IPS-18a (cell line): Measurements from ENCODE around the gene ZMAT5.

Experiments used
- H3K27ac ChIP-seq: one replicate; pipeline ENCODE4 v1.5.1; 2013; ENCODE audit warnings: low read length
- H3K27me3 ChIP-seq: one replicate; pipeline ENCODE4 v1.6.1; 2013; ENCODE audit warnings: mild to moderate bottlenecking, low read length; ENCODE audit not compliant: control insufficient read depth, insufficient read depth
- H3K36me3 ChIP-seq: one replicate; pipeline ENCODE4 v1.6.1; 2013; ENCODE audit warnings: low read depth, low read length; ENCODE audit not compliant: control insufficient read depth
- H3K4me1 ChIP-seq: one replicate; pipeline ENCODE4 v1.6.1; 2013; ENCODE audit warnings: low read depth, low read length; ENCODE audit not compliant: control insufficient read depth
- H3K4me3 ChIP-seq: one replicate; pipeline ENCODE4 v1.5.1; 2013; ENCODE audit warnings: low read length
- H3K9ac ChIP-seq: one replicate; pipeline ENCODE4 v1.6.1; 2013; ENCODE audit warnings: mild to moderate bottlenecking, low read length, moderate library complexity
- H3K9me3 ChIP-seq: one replicate; pipeline ENCODE4 v1.6.1; 2013; ENCODE audit warnings: low read depth, low read length; ENCODE audit not compliant: control insufficient read depth

The ZMAT5 gene

GRCh38 chr22:29786031-29786430, 19.2 kb upstream of the ZMAT5 start:
- Histone ChIP-seq H3K36me3 (peaks cover 20% of the 10 kb centered on the region), H3K27ac (no peak overlapping the region), H3K4me3 (no peak overlapping the region), H3K9me3 (no peaks in the 10 kb centered on the region), H3K27me3 (no peaks in the 10 kb centered on the region), H3K9ac (no peak overlapping the region), H3K4me1 (no peaks in the 10 kb centered on the region)

DNA sequence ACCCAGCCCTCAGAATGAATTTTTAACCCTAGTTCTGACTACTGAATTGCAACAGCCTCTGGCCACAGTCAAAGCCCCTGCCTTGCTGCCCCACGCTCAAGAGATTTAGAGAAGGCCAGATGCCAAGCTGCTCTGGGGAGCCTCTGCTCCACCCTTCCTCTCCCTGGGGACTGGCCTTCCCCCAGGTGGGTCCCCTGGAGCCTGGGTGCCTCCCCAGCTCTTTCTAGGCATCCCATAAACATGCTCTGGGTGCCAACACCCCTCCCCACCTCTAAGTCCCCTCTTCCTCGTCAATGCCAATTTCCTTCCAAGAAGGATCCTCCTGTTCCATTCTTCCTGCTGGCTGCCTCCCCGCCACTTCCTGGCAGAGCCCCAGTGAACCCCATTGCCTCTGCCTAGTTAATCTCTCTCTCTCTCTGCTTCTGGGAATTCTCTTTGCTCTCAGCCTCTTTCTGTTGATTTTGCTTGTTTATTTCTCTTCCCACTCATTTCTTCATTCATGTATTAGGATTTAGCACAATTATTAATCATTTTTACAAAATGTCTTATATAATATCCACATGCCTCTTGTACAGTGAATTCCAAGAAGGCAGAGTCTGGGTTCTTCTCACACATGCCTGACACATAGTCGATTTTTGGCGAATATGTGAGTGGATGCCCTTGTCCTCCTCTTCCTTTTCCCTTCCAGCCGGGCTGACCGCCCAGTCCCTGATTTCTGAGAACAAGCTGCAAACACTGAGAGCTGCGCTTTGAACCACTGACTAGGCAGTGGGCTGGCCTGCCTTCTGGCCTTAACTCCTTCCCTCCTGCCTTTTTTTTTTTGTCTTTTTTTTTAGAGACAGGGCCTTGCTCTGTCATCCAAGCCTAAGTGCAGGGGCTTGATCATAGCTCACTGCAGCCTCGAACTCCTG, 17.9 kb upstream of the ZMAT5 start:
- Histone ChIP-seq H3K4me1 (no peaks in the 10 kb centered on the region), H3K36me3 (peaks cover 15% of the 10 kb centered on the region), H3K27ac (no peak overlapping the region), H3K27me3 (no peaks in the 10 kb centered on the region), H3K9me3 (no peaks in the 10 kb centered on the region), H3K9ac (no peak overlapping the region), H3K4me3 (no peak overlapping the region)

- no peaks in the 10 kb centered on the region for H3K4me1 ChIP-seq
- H3K4me3 ChIP-seq = no peak overlapping the region
- no peaks in the 10 kb centered on the region for H3K27me3 ChIP-seq
- H3K27ac ChIP-seq = no peak overlapping the region
- no peak overlapping the region for H3K9ac ChIP-seq
- no peaks in the 10 kb centered on the region for H3K36me3 ChIP-seq
- no peaks in the 10 kb centered on the region for H3K9me3 ChIP-seq
Measured at GRCh38 chr22:29782061-29782845, 15.4 kb upstream of the ZMAT5 start.

DNA sequence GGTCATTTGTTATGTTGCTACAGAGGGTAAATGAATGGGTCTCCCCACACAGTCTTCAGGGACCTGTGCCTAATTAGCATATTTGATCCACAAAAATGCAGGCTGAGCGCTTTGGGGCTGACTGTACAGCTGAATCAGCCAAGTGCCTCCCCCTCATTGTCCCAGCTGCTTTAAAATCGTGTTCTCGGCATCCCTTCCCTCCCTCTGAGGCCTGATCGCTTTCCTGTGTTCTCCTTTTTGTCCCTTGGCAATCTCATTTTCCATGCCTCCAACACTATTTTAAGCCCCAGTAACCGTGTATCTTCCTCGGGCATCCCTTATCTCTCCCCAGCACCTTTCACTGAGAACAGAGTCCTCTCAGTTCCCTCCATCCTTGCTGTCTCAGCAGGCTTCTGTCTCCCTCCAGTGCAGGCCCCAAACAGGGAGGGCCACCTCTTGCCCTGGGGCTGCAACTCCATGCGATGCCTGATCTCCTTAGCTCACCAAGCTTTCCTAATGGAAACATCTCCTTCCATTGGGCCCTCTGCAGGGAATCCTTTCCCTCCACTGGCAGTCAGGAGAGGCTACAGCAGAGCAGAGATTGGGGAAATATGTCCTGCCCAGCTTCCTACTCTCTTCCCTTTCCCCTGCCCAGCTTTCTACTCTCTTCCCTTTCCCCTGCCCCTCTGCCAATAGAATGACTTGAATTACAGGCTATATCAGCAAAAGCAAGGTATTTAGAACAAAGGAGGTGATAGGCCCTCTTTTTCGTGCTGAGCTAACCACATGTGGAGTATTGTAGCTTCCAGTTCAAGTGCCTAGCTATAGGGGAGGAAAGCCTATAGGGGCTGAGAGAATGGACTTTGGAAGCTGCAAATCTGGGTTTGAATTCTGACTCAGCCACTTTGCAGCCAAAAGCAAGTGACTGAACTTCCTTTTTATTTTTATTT, 14.2 kb upstream of the ZMAT5 start:
- Histone ChIP-seq H3K9me3 (no peaks in the 10 kb centered on the region), H3K36me3 (no peaks in the 10 kb centered on the region), H3K27me3 (no peaks in the 10 kb centered on the region), H3K4me1 (no peaks in the 10 kb centered on the region), H3K9ac (no peak overlapping the region), H3K27ac (no peak overlapping the region), H3K4me3 (no peak overlapping the region)

DNA sequence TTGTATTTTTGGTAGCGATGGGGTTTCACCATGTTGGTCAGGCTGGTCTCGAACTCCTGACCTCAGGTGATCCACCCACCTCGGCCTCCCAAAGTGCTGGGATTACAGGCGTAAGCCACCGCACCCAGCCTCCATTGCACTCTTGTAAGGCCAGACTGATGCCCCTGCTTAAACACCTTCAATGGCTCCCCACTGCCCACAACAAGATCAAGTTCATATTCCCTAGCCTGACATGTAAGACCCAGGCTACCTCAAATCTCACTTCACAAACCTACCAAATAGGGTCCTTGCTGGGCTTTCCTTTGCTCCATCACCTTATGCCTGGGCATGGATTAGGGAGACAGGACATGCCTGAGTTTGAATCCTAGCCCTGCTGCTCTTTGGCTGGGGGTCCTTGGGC, 13.4 kb upstream of the ZMAT5 start:
- Histone ChIP-seq H3K4me3 (no peak overlapping the region), H3K27me3 (no peaks in the 10 kb centered on the region), H3K9me3 (no peaks in the 10 kb centered on the region), H3K27ac (no peak overlapping the region), H3K36me3 (no peaks in the 10 kb centered on the region), H3K4me1 (no peaks in the 10 kb centered on the region), H3K9ac (no peak overlapping the region)

GRCh38 chr22:29773233-29773632, 6.4 kb upstream of the ZMAT5 start:
- Histone ChIP-seq H3K36me3 (peaks cover 24% of the 10 kb centered on the region), H3K27ac (no peak overlapping the region), H3K9ac (no peak overlapping the region), H3K4me1 (peaks cover 1% of the 10 kb centered on the region), H3K9me3 (no peaks in the 10 kb centered on the region), H3K27me3 (no peaks in the 10 kb centered on the region), H3K4me3 (no peak overlapping the region)

DNA sequence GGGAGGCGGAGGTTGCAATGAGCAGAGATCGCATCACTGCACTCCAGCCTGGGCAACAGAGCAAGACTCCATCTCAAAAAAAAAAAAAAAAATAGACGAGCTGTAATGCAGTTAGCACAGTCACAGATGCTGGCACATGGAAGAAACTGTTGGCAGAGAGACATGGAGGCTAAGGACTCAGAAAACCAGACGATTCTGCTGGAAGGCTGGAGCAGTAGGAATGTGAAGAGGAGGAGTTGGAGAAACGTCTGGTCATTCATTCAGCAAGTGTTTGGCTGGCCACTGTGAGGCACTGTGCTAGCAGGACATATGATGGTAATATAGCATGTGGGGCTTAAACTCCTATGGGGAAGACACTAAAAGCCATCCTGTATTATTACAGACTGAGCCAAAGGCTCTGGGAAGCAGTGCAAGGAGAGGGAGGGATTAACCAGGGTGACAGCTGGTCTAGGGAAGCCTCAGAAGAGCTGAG, 5.4 kb upstream of the ZMAT5 start:
- H3K4me3 ChIP-seq = no peak overlapping the region
- H3K9ac ChIP-seq = no peak overlapping the region
- peaks cover 4% of the 10 kb centered on the region for H3K4me1 ChIP-seq
- peaks cover 24% of the 10 kb centered on the region for H3K36me3 ChIP-seq
- no peaks in the 10 kb centered on the region for H3K9me3 ChIP-seq
- no peak overlapping the region for H3K27ac ChIP-seq
- no peaks in the 10 kb centered on the region for H3K27me3 ChIP-seq

DNA sequence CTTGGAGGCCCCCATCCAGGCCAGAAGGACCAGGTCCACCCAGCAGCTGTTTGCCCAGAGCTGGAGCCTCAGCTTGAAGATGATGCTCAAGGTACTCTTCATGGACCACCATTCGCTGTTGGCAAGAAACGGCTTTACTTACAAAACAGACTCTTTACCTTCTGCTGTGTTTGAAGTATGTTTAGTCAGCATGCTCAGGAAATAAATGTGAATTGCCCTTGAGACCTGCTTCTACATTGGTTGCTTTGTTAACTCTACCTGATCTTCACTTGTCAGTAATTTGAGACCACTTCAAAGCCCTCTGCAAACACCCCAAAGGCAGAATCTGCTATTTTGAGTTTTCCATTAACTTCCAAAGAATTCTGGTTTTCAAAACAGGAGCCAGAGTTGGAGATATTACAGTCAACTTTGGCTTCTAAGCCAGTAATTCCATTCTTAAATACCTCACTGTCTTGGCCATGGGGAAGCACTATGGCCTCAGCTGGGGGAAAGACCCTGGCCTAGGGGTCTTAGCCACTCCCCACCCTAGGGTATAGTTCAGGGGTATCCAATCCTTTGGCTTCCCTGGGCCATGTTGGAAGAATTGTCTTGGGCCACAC, 3.0 kb upstream of the ZMAT5 start:
- Histone ChIP-seq H3K9ac (no peak overlapping the region), H3K4me1 (peaks cover 4% of the 10 kb centered on the region), H3K4me3 (no peak overlapping the region), H3K27ac (no peak overlapping the region), H3K27me3 (no peaks in the 10 kb centered on the region), H3K9me3 (no peaks in the 10 kb centered on the region), H3K36me3 (peaks cover 24% of the 10 kb centered on the region)

DNA sequence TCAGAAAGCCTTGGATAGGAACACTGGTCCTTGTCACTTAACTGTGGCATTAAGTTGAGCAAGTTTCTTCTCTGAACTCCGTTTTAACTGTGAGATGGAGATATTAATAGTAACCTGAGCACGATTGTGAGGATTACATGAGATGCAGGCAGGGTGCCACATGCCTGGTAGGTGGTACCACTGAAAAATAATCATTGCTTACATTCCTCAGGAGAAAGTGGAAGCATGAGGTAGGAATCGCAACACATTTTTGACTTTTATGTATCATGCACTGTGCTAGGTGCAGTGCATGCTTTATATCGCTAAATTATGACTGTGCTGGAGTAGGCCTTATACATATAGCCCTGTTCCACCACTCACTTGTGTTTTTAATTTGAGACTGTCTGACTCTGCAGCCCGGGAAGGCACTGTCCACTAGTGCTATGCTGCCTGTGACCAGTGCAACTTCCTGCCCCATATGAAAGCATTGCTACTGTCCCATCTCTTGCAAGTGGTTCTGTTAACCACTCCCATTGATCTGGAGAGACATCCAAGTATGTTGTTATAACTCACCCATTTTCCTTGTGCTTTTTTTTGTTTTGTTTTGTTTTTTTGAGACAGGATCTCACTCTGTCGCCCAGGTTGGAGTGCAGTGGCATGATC, 1.4 kb upstream of the ZMAT5 start:
- peak overlapping the region; percentile 79 for H3K9ac ChIP-seq
- peak overlapping the region; percentile 86 for H3K4me3 ChIP-seq
- H3K4me1 ChIP-seq = peaks cover 4% of the 10 kb centered on the region
- no peaks in the 10 kb centered on the region for H3K27me3 ChIP-seq
- H3K27ac ChIP-seq = no peak overlapping the region
- H3K9me3 ChIP-seq = no peaks in the 10 kb centered on the region
- peaks cover 24% of the 10 kb centered on the region for H3K36me3 ChIP-seq

GRCh38 chr22:29767171-29768051, 604 bp upstream of the ZMAT5 start, which contains the start of gene UQCR10:
Gene UQCR10, plus strand, starts transcription at chr22:29767369. Its CDS starts 30 bp downstream, at chr22:29767399.
- Histone ChIP-seq H3K36me3 (peaks cover 24% of the 10 kb centered on the region), H3K9ac (peak within 1 kb of the TSS; percentile 79), H3K27ac (peak within 1 kb of the TSS; percentile 96), H3K27me3 (no peaks in the 10 kb centered on the region), H3K9me3 (no peaks in the 10 kb centered on the region), H3K4me1 (peaks cover 4% of the 10 kb centered on the region), H3K4me3 (peak within 1 kb of the TSS; percentile 86)
